GM19238 (cell line): ENCODE data around the gene KNCN.

Source experiments
- DNase-seq: peaks from one replicate; pipeline ENCODE4 v3.0.0; 2011; ENCODE audit warnings: low spot score; ENCODE audit not compliant: insufficient read length

KNCN gene

GRCh38 chr1:46525253-46525983 lies 26.0 kb downstream of the KNCN start:
- DNase-seq: no peak

GRCh38 chr1:46524843-46525242 lies 26.6 kb downstream of the KNCN start:
- no peak for DNase-seq

- no peak for DNase-seq
Observed at GRCh38 chr1:46523496-46524353, 27.7 kb downstream of the KNCN start.

GRCh38 chr1:46522969-46523320 lies 28.5 kb downstream of the KNCN start:
- DNase-seq: no peak

- no peak for DNase-seq
Observed at GRCh38 chr1:46522184-46522968, 29.1 kb downstream of the KNCN start.

- DNase-seq: no peak
Observed at GRCh38 chr1:46521414-46521813, 30.0 kb downstream of the KNCN start.

- no peak for DNase-seq
Observed at GRCh38 chr1:46520063-46520911, 31.2 kb downstream of the KNCN start.

- no peak for DNase-seq
Observed at GRCh38 chr1:46519209-46519608, 32.2 kb downstream of the KNCN start.

- no peak for DNase-seq
Observed at GRCh38 chr1:46517932-46518498, 33.4 kb downstream of the KNCN start.

GRCh38 chr1:46517010-46517600 lies 34.3 kb downstream of the KNCN start:
- DNase-seq: no peak

- no peak for DNase-seq
Observed at GRCh38 chr1:46516200-46516950, 35.1 kb downstream of the KNCN start.

- DNase-seq: no peak
Observed at GRCh38 chr1:46515576-46515975, 35.9 kb downstream of the KNCN start.

GRCh38 chr1:46513536-46513935 lies 37.9 kb downstream of the KNCN start:
- no peak for DNase-seq

GRCh38 chr1:46512792-46513190 lies 38.7 kb downstream of the KNCN start:
- DNase-seq: no peak

GRCh38 chr1:46512135-46512791 lies 39.2 kb downstream of the KNCN start:
- no peak for DNase-seq

- DNase-seq: no peak
Observed at GRCh38 chr1:46510998-46511365, 40.5 kb downstream of the KNCN start.

- no peak for DNase-seq
Observed at GRCh38 chr1:46510341-46510997, 41.0 kb downstream of the KNCN start.

GRCh38 chr1:46508757-46509156 lies 42.7 kb downstream of the KNCN start:
- no peak for DNase-seq
